GM03348 (cell line): ENCODE measurements around the gene DOHH.

Experiments
- DNase-seq: peaks from one replicate; pipeline ENCODE4 v3.0.0; 2012; ENCODE audit warnings: low spot score

Gene DOHH, protein sequence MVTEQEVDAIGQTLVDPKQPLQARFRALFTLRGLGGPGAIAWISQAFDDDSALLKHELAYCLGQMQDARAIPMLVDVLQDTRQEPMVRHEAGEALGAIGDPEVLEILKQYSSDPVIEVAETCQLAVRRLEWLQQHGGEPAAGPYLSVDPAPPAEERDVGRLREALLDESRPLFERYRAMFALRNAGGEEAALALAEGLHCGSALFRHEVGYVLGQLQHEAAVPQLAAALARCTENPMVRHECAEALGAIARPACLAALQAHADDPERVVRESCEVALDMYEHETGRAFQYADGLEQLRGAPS

DNA sequence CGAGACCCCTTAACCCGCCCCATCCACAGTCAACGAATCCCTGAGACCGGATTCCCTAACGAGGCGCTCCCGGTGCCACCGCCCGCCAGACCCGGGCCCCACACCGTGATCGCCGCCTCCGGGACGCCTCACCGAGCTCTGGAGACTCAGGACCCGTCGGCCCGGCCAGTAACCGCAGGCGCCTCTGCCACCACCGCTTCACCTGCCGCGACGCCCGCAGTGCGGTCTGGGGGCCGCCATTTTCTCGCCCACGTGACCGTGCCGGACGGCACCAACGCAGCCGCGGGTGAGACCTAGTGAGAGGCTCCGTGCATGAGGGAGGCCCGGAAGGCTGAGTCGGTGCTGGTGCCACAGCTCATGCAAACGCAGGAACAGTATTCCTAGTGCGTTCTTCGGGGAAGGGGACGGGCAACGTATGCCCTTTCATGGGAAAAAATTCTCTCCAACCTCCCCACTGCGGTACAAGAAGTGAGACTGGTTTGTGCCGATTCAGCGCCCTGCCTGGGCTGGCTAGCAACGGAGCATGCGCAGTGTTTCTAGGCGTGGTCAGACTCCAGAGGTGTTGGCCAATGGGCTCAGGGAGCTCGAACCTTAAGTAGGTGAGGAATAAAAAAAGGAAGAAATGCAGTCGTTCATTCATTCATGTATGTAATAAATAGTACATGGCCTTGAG lies at the start of gene DOHH:
DOHH (minus strand) TSS at position 246 of the 673 bp plus-strand sequence. CDS start 3,860 bp downstream, outside the sequence.
- peak; percentile 98 for DNase-seq

DNA sequence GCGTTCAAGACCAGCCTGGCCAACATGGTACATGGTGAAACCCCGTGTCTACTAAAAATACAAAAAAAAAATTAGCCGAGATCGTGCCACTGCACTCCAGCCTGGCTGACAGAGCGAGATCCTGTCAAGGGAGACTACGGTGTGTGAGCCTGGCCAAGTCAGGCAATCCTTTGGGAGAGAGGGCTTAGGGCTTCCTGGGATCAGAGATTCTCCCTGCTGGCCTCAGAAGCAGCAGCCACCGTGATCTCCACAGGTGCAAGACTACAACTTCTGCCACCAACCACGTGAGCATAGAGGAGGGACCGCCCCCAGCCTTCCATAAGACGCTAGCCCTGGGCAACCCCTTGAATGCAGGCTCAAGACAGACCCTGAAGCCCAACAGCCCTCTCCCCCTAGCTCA lies 49.3 kb upstream of the DOHH start:
- DNase-seq: no peak

GRCh38 chr19:3548606-3549005 lies 48.1 kb upstream of the DOHH start:
- DNase-seq: no peak

GRCh38 chr19:3547767-3548282 lies 47.4 kb upstream of the DOHH start:
- no peak for DNase-seq

DNA sequence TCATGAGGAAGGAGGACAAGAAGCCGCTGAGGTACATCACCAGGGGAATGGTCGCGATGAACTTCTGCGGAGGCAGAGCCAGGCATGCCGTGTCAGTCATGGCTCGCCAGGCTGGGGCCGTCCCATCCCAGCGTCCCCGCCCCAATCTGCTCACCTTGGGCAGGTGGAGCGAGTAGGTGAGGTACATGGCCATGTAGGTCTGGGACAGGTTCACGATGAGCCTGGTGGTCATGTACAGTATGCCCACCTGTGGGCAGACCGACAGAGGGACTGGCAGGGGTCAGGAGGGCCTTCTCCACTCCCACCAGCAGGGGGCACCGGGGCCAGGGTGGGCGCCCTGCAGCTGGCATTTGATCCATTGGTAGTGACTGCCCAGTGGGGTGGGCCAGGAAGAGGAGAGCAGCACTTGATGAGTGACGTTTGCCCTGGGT lies 46.8 kb upstream of the DOHH start:
- peak; percentile 78 for DNase-seq

DNA sequence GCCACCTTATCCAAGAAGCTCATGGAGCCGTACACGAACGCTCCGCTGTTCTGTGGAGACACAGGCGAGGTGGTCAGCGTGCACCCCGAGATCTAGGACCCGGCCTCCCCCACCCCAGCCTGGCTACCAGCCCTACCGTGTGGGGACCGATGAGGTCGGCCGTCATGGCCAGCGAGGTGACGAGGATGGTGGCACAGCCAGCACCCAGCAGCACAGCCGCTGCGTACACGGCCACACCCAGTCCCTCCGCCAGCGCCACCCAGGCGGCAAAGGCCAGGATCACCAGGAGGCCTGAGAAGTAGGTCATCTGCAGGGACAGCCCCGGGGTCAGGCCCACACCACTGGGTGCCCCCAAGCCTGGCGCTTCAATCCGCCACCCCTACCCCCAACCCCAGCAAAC lies 45.6 kb upstream of the DOHH start:
- no peak for DNase-seq

- no peak for DNase-seq
These were observed 45.2 kb upstream of the DOHH start for GRCh38 chr19:3545669-3546034.

DNA sequence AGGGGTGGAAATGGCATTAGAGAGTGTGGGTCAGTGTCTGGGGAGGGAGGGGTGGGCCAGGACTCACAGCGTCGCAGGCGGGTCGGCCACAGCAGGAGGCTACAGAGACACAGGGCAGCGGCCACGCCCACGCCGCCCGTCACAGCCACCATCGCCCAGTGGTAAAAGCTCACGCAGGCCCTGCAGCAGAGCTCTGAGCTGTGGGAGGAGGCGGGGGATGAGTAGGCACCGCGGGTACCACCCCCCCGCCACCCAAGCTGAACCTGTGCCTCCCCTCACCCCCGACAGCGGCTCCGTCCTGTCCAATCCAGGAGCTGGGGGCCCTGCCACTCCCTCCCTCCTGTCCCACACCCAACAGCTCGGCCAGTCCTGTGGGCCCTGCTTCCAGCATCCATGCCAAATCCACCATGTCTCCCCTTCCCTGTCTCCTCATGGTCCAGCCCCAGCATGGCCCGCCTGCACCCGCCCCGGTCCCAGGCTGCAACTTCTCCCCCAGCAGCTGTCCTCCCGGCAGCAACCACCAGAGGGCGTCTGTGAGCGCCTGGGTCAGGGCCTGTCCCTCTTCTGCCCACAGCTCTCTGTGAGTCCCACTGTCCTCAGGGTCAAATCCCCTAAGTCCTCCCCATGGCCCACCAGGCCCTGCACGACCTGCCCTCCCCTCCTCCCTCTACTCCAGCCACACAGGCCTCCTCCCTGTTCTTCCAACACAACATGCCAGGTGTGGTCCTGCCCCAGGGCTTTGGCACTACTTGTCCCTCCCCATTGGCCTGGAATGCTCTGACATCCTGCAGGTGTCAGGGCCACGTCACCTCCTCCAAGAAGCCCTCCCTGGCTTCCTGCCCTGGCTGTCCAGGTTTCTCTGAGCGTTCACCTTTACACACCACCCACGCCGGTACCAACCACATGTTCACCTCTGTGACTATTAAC lies 44.5 kb upstream of the DOHH start:
- DNase-seq: peak; percentile 92

DNA sequence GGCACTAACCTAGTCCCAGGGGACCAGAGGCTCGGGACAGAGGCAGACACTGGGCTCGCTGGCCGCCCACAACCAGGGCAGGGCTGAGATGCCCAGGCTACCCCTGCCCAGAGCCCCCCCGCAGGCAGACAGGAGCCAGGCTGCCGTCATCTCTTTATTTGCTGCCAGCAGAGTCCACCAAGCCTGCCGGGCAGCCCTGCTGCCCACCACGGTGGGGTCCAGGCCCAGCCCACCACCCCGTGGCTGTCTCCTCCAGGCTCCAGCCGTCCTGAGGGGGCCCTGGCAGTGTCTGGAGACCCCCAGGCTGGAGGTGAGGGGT lies 43.5 kb upstream of the DOHH start:
- no peak for DNase-seq

GRCh38 chr19:3543150-3544057 lies 42.9 kb upstream of the DOHH start:
- DNase-seq: no peak

DNA sequence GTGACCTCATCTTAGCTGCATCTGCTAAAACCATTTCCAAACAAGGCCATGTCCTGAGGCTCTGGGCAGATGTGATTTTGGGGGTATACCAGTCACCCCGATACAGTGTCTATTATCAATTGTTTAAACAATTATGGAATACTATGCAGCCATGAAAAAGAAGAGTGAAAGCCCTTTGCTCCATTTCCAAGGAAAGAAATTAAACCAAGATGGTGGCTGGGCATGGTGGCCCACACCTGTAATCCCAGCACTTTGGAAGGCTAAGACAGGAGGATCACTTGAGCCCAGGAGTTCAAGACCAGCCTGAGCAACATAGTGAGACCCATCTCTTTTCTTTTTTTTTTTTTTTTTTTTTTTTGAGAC lies 39.3 kb upstream of the DOHH start:
- DNase-seq: no peak

- DNase-seq: no peak
These were observed 38.7 kb upstream of the DOHH start, which contains the start of gene TEKTIP1 for GRCh38 chr19:3538965-3539755. Gene TEKTIP1 (plus strand): TSS chr19:3539174. CDS start chr19:3539178, 4 bp downstream.

DNA sequence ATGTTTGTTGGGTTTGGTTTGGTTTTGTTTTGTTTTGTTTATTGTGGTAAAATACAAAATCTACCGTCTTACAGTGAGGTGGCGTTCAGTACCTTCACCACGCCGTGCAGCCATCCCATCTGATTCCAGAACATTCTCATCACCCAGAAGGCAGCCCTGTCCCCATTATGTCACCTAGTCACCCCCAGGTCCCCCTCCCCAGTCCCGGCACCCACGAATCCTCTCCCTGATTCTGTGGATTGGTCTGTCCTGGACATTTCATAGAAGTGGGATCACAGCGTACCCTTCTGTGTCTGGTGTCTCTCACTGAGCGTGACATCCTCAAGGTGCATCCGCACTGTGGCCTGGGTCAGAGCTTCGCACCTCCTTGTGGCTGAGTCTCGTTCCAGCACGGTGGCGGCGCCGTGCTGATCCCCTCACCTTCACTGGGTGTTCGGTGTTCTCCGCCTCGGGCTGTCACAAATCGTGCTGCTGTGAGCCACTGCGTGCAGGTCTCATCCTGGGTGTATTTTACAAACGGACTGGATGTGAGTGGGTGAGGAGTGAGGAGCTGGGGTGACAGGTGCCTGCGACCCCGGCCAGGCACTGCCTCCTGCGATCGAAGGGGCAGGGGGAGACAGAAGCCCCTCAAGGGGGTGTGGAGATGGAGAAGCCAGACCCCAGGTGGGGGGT lies 37.9 kb upstream of the DOHH start:
- DNase-seq: no peak

GRCh38 chr19:3537438-3538240 lies 37.2 kb upstream of the DOHH start:
- no peak for DNase-seq

DNA sequence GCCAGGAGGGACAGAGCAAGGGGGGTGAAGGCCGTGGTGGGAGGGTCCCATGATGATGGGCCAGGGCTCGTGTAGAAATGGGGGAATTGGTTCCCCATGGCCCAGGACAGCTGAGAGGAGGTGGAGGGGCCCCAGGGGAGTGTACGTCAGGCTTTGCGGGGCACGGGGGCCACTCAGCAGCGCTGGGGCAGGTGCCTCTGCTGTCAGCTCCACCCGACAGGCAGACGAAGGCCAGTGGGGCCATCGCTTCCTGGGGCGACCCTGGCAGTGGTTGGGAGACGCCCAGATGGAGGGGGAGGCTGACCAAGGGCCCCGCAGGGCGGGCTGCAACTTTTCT lies 36.6 kb upstream of the DOHH start:
- no peak for DNase-seq

DNA sequence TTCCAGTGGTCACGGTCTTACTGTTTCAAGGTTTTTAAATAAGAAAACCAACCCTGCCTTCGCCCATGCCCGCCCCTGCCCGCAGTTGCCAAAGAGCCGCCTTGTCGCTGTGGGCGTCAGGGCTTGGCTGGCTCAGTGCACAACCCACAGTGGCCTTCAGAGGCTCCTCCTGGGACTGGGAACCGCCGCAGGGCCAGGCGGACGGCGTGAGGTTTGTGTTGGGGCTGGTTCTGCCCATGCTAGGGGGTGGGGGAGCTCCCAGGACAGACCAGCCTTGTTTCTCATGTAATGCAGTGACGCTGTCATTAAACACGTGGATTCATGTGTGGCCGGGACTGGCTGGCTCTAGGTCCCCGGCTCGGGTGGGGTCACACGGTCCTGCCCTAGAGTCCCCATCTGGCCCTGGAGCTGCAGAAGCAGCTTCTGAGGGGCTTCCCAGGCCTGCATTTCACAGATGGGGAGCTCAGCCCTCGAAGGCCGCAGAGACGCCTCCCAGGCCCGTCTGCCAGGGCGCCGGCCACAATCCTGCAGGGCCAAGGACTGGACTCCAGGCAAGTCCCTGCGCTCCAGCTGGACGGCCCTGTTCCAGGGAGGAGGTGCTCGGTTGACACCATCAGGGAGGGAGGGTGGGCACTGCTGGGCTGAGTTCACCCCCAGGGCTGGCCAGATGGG lies 36.1 kb upstream of the DOHH start:
- no peak for DNase-seq

GRCh38 chr19:3535981-3536380 lies 35.5 kb upstream of the DOHH start:
- no peak for DNase-seq

GRCh38 chr19:3535563-3535965 lies 35.1 kb upstream of the DOHH start:
- no peak for DNase-seq

- no peak for DNase-seq
These were observed 34.7 kb upstream of the DOHH start for GRCh38 chr19:3535235-3535535.
